Suprapubic skin (tissue), 4 donors: ENCODE results near the gene ZRANB1.

Experiments used
- EP300 ChIP-seq: sonication (generic); formaldehyde crosslinking; IDR thresholded peaks from one replicate; pipeline ENCODE4 v1.6.1; 2017; ENCODE audit warnings: antibody characterized with exemption
- POLR2A ChIP-seq, 2 donors: fragments of 450-650 bp; IDR thresholded peaks; one replicate each; pipeline ENCODE4 v1.6.1; 2017; ENCODE audit warnings: antibody characterized with exemption in 2 of 2, mild to moderate bottlenecking in 2 of 2, moderate library complexity in 2 of 2
- POLR2AphosphoS5 ChIP-seq, 3 donors: sonication (generic); formaldehyde crosslinking; IDR thresholded peaks; one replicate each; pipeline ENCODE4 v1.6.1; 2017; ENCODE audit warnings: antibody characterized with exemption in 3 of 3
- TF ChIP-seq, protein P1 (sequence below), 2 donors: fragments of 200-600 bp in 1 of 2; fragments of 450-650 bp in 1 of 2; sonication (generic) in 1 of 2; IDR thresholded peaks; one replicate each; pipeline ENCODE4 v1.5.1; 2016 to 2019; ENCODE audit warnings: antibody characterized with exemption in 2 of 2, mild to moderate bottlenecking in 1 of 2, moderate library complexity in 1 of 2

- TF ChIP-seq, protein P1, sequence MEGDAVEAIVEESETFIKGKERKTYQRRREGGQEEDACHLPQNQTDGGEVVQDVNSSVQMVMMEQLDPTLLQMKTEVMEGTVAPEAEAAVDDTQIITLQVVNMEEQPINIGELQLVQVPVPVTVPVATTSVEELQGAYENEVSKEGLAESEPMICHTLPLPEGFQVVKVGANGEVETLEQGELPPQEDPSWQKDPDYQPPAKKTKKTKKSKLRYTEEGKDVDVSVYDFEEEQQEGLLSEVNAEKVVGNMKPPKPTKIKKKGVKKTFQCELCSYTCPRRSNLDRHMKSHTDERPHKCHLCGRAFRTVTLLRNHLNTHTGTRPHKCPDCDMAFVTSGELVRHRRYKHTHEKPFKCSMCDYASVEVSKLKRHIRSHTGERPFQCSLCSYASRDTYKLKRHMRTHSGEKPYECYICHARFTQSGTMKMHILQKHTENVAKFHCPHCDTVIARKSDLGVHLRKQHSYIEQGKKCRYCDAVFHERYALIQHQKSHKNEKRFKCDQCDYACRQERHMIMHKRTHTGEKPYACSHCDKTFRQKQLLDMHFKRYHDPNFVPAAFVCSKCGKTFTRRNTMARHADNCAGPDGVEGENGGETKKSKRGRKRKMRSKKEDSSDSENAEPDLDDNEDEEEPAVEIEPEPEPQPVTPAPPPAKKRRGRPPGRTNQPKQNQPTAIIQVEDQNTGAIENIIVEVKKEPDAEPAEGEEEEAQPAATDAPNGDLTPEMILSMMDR (IDR thresholded peaks at IDR 0.05): no peak
- TF ChIP-seq EP300: no peak
- no peak for TF ChIP-seq POLR2AphosphoS5 (IDR thresholded peaks at IDR 0.05)
- no peak for TF ChIP-seq POLR2A (IDR thresholded peaks at IDR 0.05)
Observed at GRCh38 chr10:124928087-124928486, 13.8 kb upstream of the ZRANB1 start.
